NB4 (cell line): ENCODE measurements around the gene FAM53A.

ENCODE experiments used
- POLR2A ChIP-seq: IDR thresholded peaks from 2 replicates; pipeline ENCODE4 v1.6.1; 2011; ENCODE audit warnings: mild to moderate bottlenecking; ENCODE audit not compliant: insufficient read length; ENCODE audit errors: extremely low read depth
- TF ChIP-seq, protein P1 (sequence below): IDR thresholded peaks from one replicate; pipeline ENCODE4 v1.5.1; 2012; ENCODE audit warnings: low read depth, low read length

GRCh38 chr4:1674682-1675081, 9.4 kb downstream of the FAM53A start:
- TF ChIP-seq POLR2A: no peak
- TF ChIP-seq, protein P1, sequence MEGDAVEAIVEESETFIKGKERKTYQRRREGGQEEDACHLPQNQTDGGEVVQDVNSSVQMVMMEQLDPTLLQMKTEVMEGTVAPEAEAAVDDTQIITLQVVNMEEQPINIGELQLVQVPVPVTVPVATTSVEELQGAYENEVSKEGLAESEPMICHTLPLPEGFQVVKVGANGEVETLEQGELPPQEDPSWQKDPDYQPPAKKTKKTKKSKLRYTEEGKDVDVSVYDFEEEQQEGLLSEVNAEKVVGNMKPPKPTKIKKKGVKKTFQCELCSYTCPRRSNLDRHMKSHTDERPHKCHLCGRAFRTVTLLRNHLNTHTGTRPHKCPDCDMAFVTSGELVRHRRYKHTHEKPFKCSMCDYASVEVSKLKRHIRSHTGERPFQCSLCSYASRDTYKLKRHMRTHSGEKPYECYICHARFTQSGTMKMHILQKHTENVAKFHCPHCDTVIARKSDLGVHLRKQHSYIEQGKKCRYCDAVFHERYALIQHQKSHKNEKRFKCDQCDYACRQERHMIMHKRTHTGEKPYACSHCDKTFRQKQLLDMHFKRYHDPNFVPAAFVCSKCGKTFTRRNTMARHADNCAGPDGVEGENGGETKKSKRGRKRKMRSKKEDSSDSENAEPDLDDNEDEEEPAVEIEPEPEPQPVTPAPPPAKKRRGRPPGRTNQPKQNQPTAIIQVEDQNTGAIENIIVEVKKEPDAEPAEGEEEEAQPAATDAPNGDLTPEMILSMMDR: no peak
